Choroid plexus epithelial cell (primary cell): ENCODE measurements around the gene BICRAL.
"Not testable (repeated sequence)": the region's sequence is repeated elsewhere in the genome, so short reads cannot be mapped to it uniquely, and the experiment has no call there.

ENCODE experiments used
- DNase-seq: peaks from one replicate; pipeline ENCODE4 v3.0.0-alpha.2; 2010; ENCODE audit warnings: low read depth
- H3K4me3 ChIP-seq: 2 replicates; pipeline ENCODE4 v1.5.1; 2011; ENCODE audit warnings: low read depth, mild to moderate bottlenecking, control low read depth, low read length, moderate library complexity
- CTCF ChIP-seq: conservative IDR thresholded peaks from 2 replicates; pipeline ENCODE4 v1.5.1; 2011; ENCODE audit warnings: low read depth, mild to moderate bottlenecking, control low read depth, inconsistent platforms, low read length, moderate library complexity

The BICRAL gene

GRCh38 chr6:42871711-42872110 lies 89.9 kb downstream of the BICRAL start:
- no peak overlapping the region for H3K4me3 ChIP-seq
- no peak for TF ChIP-seq CTCF
- DNase-seq = no peak

DNA sequence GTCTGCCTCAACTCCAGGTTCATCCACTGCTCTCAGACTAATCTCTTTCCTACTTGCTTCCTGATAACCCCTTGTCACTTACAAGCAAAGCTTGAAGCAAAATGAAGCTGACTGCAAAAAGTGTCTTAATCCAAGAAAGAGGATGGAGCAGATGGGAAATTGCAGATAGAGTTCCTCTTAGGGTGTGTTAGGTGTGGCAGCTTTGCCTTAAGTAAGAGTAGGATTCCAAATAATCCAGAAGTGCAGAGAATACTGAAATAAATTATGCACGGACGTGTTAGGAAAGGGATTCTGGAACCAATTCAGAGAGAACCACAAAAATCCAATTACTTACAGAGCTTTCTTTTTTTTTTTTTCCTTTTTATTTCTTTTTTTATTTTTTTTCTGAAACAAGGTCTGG lies 91.5 kb downstream of the BICRAL start:
- no peak for DNase-seq
- no peak overlapping the region for H3K4me3 ChIP-seq
- TF ChIP-seq CTCF = no peak

DNA sequence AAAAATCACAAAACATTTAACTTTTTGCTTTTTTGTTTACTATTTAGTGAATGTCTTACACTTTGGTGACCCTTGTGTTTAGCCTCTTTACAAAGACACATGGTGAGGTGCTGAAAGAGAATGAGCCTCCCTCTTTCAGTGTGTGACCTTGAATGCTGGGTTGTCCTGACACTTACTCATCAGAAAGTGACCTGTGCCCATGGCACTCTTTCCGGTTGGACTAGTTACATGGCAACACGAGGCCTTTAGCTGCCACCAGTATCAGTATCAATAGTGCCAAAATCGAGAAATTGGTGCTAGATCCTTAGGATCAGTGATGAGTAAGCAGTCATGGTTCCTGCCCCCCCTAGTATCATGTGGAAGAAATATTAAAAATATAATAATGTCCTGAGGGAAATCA lies 95.8 kb downstream of the BICRAL start:
- no peak for TF ChIP-seq CTCF
- no peak for DNase-seq
- H3K4me3 ChIP-seq = no peak overlapping the region

DNA sequence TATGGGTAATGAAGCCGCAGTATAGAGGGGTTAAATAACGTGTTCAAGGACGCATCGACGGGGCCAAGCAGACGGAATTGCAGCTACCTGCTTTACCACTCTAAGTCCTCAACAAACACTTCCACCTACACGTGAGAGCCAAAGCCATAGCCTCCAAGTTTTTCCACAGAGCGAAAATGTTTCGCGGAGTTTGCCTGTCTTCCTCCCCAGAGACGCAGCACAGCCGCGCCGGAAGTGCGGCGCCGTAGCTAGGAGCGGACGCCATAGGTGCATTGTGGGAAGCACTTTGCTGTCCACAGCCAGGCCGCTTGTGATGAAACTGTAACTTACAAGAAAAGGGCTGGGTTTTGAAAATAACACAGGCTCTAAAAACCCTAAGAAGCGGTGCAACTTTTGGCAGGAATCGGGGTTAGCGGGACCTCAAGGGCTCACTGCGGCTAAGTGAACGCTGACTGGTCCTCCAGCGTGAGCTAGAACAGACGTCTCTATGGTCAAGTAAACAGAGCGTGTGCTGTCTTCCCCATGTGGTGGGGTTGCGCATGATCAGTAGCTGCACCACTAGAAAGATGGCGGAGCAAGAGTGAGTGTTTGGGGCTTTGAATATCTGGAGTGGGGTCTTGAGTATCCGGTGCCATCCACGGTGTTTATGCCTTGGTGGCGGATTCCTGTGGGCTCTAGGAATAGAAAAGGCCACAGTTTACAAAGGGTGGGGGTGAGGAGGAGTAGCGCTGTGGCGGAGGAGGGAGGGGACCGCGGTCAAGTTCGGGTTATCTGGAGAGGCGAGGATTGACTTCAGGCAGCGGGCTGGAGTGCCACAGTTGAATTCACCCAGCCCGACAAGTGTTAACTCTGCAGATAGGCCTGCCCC lies 97.8 kb downstream of the BICRAL start, which contains the start of gene RPL7L1:
RPL7L1 (plus strand) TSS at position 245 of the 868 bp plus-strand sequence; CDS start at position 540, 295 bp downstream.
- peak; percentile 92 for DNase-seq
- TF ChIP-seq CTCF = no peak
- peak within 1 kb of the TSS; percentile 93 for H3K4me3 ChIP-seq

- not testable (repeated sequence) for DNase-seq
- peak overlapping the region; percentile 93 for H3K4me3 ChIP-seq
Observed at GRCh38 chr6:42880240-42880817, 98.5 kb downstream of the BICRAL start.

- DNase-seq = not testable (repeated sequence)
- peak overlapping the region; percentile 93 for H3K4me3 ChIP-seq
Observed at GRCh38 chr6:42880871-42881270, 99.0 kb downstream of the BICRAL start.

- TF ChIP-seq CTCF = no peak
- no peak overlapping the region for H3K4me3 ChIP-seq
- DNase-seq = no peak
Observed at GRCh38 chr6:42885702-42886101, 103.8 kb downstream of the BICRAL start.

- DNase-seq, H3K4me3 ChIP-seq: not testable (repeated sequence)
Observed at GRCh38 chr6:42888201-42888600, 106.3 kb downstream of the BICRAL start.
